K562 (cell line): Measurements from ENCODE around the gene WFDC13.

Experiments used
- ARHGAP35 ChIP-seq: fragments of 450-650 bp; IDR thresholded peaks from 2 replicates; pipeline ENCODE4 v1.6.1; 2018; ENCODE audit not compliant: partially characterized antibody
- CTCF ChIP-seq, 3 experiments: IDR thresholded peaks in 2 of 3; conservative IDR thresholded peaks in 1 of 3; 2 replicates each; pipeline ENCODE4 v1.5.1; 2011 to 2012; ENCODE audit warnings: low read length in 3 of 3, mild to moderate bottlenecking in 3 of 3, control low read depth in 2 of 3, improper control_type of control experiment in 1 of 3, inconsistent platforms in 1 of 3, low read depth in 1 of 3, mixed read lengths in 1 of 3, moderate library complexity in 1 of 3; ENCODE audit not compliant: insufficient read depth in 2 of 3
- ELK1 ChIP-seq: sonication (generic); formaldehyde crosslinking; IDR thresholded peaks from 2 replicates; pipeline ENCODE4 v1.8.1; 2022; ENCODE audit warnings: missing genetic modification reagents
- GABPB1 ChIP-seq: sonication (generic); formaldehyde crosslinking; IDR thresholded peaks from 2 replicates; pipeline ENCODE4 v1.8.0; 2022; ENCODE audit warnings: mild to moderate bottlenecking, missing genetic modification reagents
- NBN ChIP-seq: fragments of 450-650 bp; IDR thresholded peaks from 2 replicates; pipeline ENCODE4 v1.6.1; 2016; ENCODE audit warnings: low read depth, mild to moderate bottlenecking
- TF ChIP-seq, protein P1 (sequence below): sonication (generic); formaldehyde crosslinking; IDR thresholded peaks from 2 replicates; pipeline ENCODE4 v1.9.0; 2022; ENCODE audit warnings: mild to moderate bottlenecking, missing genetic modification reagents

DNA sequence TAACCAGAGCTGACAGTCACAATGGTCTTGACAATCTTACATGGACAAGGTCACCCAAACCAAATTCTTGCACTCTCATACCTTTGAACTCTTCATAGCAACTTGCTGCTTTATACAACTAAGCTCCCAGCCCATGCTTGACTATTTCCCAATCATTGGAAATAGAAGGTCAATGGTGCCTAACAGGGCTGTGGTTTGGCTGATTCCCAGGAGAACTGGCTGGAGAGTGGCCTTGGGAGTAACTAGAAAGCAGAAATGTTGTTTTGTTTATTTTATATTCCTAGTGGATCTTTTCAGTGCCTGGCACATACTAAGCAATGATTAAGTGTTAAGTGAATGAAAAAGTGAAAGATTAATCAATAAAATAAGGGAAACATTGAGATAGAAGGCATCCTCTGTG is 23.3 kb downstream of the WFDC13 start:
- TF ChIP-seq ELK1 (CRISPR knock-in tag) (no peak), ARHGAP35 (no peak), NBN (no peak), CTCF (IDR thresholded peaks at IDR 0.05 in 2 of 3, conservative IDR thresholded peaks at IDR 0.05 in 1 of 3; ENCODE audit: insufficient read depth in 2 of 3, low read depth in 1 of 3, low read length in 3 of 3) (no peak), GABPB1 (CRISPR knock-in tag) (no peak)
- TF ChIP-seq, protein P1, sequence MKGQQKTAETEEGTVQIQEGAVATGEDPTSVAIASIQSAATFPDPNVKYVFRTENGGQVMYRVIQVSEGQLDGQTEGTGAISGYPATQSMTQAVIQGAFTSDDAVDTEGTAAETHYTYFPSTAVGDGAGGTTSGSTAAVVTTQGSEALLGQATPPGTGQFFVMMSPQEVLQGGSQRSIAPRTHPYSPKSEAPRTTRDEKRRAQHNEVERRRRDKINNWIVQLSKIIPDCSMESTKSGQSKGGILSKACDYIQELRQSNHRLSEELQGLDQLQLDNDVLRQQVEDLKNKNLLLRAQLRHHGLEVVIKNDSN (CRISPR knock-in tag) = no peak
